Activated naive CD4-positive, alpha-beta T cell treated with anti-CD3 and anti-CD28 coated beads, Interleukin-2, amount 50 U/mL, for 24 hours (primary cell): ENCODE data around the gene DAO.

ENCODE experiments used
- H3K27ac Mint-ChIP-seq: one replicate; pipeline ENCODE4 v1.8.0; 2021; ENCODE audit warnings: mild to moderate bottlenecking, mixed read lengths
- H3K27me3 Mint-ChIP-seq: one replicate; pipeline ENCODE4 v1.8.0; 2021; ENCODE audit warnings: mixed read lengths
- H3K36me3 Mint-ChIP-seq: one replicate; pipeline ENCODE4 v1.8.0; 2021; ENCODE audit warnings: mixed read lengths
- H3K4me1 Mint-ChIP-seq: one replicate; pipeline ENCODE4 v1.8.0; 2021; ENCODE audit warnings: mixed read lengths
- H3K4me3 Mint-ChIP-seq: one replicate; pipeline ENCODE4 v1.8.0; 2021; ENCODE audit warnings: mild to moderate bottlenecking, mixed read lengths
- H3K9me3 Mint-ChIP-seq: one replicate; pipeline ENCODE4 v1.8.0; 2021; ENCODE audit warnings: mixed read lengths

DAO gene

DNA sequence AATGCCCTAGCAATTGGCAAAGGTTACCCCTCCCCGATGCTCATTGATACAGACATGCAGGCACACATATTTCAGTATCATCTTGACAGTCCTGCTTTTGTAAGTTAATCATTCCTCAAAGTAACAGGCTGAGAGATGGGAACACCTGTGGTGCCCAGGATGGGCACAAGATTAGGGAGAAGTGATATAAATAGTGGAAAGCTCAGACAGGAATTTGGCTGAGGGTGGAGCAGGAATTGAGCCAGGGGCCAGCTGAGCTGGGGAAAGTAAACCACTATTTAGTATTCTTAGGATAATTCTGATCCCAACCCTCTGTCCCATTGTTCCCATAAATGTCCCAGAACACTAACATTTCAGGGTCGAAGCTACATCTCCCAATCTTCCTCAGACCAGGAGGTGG, 38.3 kb downstream of the DAO start:
- Mint-ChIP-seq H3K9me3 (no peaks in the 10 kb centered on the region), H3K27me3 (peaks cover 3% of the 10 kb centered on the region), H3K4me3 (no peak overlapping the region), H3K4me1 (no peaks in the 10 kb centered on the region), H3K36me3 (no peaks in the 10 kb centered on the region), H3K27ac (no peak overlapping the region)

GRCh38 chr12:108918960-108919642, 39.2 kb downstream of the DAO start:
- Mint-ChIP-seq H3K27me3 (peaks cover 3% of the 10 kb centered on the region), H3K4me1 (no peaks in the 10 kb centered on the region), H3K36me3 (no peaks in the 10 kb centered on the region), H3K4me3 (no peak overlapping the region), H3K9me3 (no peaks in the 10 kb centered on the region), H3K27ac (no peak overlapping the region)

- Mint-ChIP-seq H3K36me3 (no peaks in the 10 kb centered on the region), H3K27ac (no peak overlapping the region), H3K27me3 (peaks cover 2% of the 10 kb centered on the region), H3K4me1 (no peaks in the 10 kb centered on the region), H3K9me3 (no peaks in the 10 kb centered on the region), H3K4me3 (no peak overlapping the region)
These were observed 42.1 kb downstream of the DAO start for GRCh38 chr12:108921946-108922345.

- no peak overlapping the region for H3K4me3 Mint-ChIP-seq
- peaks cover 2% of the 10 kb centered on the region for H3K27me3 Mint-ChIP-seq
- no peaks in the 10 kb centered on the region for H3K4me1 Mint-ChIP-seq
- H3K9me3 Mint-ChIP-seq, result no peaks in the 10 kb centered on the region
- no peaks in the 10 kb centered on the region for H3K36me3 Mint-ChIP-seq
- no peak overlapping the region for H3K27ac Mint-ChIP-seq
These were observed 43.0 kb downstream of the DAO start for GRCh38 chr12:108922918-108923317.

- H3K4me3 Mint-ChIP-seq, result no peak overlapping the region
These were observed 48.8 kb downstream of the DAO start for GRCh38 chr12:108928695-108929094.

GRCh38 chr12:108930155-108930554, 50.3 kb downstream of the DAO start:
- no peak overlapping the region for H3K27ac Mint-ChIP-seq
- no peaks in the 10 kb centered on the region for H3K4me1 Mint-ChIP-seq
- no peaks in the 10 kb centered on the region for H3K9me3 Mint-ChIP-seq
- no peaks in the 10 kb centered on the region for H3K36me3 Mint-ChIP-seq
- no peaks in the 10 kb centered on the region for H3K27me3 Mint-ChIP-seq
- H3K4me3 Mint-ChIP-seq, result no peak overlapping the region

More at GRCh38 chr12:108928695-108929094, 48.8 kb downstream of the DAO start:
- Mint-ChIP-seq H3K27me3 (no peaks in the 10 kb centered on the region), H3K4me1 (no peaks in the 10 kb centered on the region), H3K9me3 (no peaks in the 10 kb centered on the region), H3K36me3 (no peaks in the 10 kb centered on the region), H3K27ac (no peak overlapping the region)

DNA sequence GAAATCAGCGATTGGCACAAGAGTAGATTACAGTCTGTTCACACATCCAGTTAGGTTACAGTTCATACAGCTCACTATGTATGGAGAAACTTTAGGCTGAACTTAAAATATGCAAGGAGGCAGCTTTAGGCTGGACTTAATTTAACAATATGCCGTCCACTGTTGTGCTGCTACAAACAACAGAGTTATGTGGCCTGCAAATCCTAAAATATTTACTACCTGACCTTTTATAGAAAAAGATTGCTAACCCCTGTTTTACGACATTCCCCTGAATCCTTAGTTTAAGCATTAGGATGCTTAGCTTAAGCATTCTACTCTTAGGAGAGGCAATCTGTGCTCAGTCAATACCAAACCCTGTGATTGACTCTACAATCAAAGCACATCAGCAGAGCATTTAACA, 50.9 kb downstream of the DAO start:
- Mint-ChIP-seq H3K36me3 (no peaks in the 10 kb centered on the region), H3K4me1 (no peaks in the 10 kb centered on the region), H3K27me3 (no peaks in the 10 kb centered on the region), H3K9me3 (no peaks in the 10 kb centered on the region), H3K27ac (no peak overlapping the region), H3K4me3 (no peak overlapping the region)

- Mint-ChIP-seq H3K4me1 (no peaks in the 10 kb centered on the region), H3K9me3 (no peaks in the 10 kb centered on the region), H3K36me3 (no peaks in the 10 kb centered on the region), H3K4me3 (no peak overlapping the region), H3K27me3 (no peaks in the 10 kb centered on the region), H3K27ac (no peak overlapping the region)
These were observed 54.1 kb downstream of the DAO start for GRCh38 chr12:108933949-108934348.

GRCh38 chr12:108935159-108935763, 55.4 kb downstream of the DAO start:
- Mint-ChIP-seq H3K4me1 (no peaks in the 10 kb centered on the region), H3K9me3 (no peaks in the 10 kb centered on the region), H3K4me3 (no peak overlapping the region), H3K27ac (no peak overlapping the region), H3K36me3 (no peaks in the 10 kb centered on the region), H3K27me3 (no peaks in the 10 kb centered on the region)

DNA sequence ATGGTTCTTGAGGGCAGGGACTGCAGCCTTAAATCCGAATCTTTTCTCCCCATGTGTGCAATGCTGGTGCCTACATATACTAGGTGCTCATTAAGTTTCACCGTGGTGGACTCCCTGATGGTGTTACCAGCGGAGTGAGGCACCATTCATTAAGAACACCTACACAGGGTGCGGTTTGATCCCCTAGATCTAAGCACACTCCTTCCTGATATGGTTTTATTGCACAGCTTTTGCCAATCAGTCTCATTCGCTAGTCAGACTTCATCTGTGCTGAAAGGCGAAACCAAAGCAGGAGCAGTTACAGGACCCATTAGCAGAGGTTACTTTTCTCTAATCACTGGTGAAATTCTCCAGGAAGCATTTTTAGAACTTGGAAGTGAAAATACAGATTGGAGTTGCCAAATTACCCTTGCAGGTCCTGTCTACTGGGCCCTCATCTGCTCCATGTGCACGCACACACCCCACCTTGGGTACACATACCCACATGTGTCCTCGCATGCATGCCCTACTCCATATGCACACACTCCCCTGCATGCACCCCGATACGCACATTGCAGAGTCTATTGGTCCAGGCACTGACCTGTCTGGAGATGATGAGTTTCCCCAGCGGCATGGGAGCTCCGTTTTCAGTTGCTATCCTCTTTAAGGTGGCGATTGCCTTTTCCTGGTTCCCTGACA, 58.5 kb downstream of the DAO start:
- Mint-ChIP-seq H3K9me3 (no peaks in the 10 kb centered on the region), H3K4me1 (no peaks in the 10 kb centered on the region), H3K4me3 (no peak overlapping the region), H3K27ac (no peak overlapping the region), H3K36me3 (no peaks in the 10 kb centered on the region), H3K27me3 (no peaks in the 10 kb centered on the region)

GRCh38 chr12:108939594-108939993, 59.7 kb downstream of the DAO start:
- no peaks in the 10 kb centered on the region for H3K27me3 Mint-ChIP-seq
- H3K9me3 Mint-ChIP-seq, result no peaks in the 10 kb centered on the region
- no peak overlapping the region for H3K27ac Mint-ChIP-seq
- H3K4me3 Mint-ChIP-seq, result no peak overlapping the region
- H3K4me1 Mint-ChIP-seq, result no peaks in the 10 kb centered on the region
- H3K36me3 Mint-ChIP-seq, result no peaks in the 10 kb centered on the region

DNA sequence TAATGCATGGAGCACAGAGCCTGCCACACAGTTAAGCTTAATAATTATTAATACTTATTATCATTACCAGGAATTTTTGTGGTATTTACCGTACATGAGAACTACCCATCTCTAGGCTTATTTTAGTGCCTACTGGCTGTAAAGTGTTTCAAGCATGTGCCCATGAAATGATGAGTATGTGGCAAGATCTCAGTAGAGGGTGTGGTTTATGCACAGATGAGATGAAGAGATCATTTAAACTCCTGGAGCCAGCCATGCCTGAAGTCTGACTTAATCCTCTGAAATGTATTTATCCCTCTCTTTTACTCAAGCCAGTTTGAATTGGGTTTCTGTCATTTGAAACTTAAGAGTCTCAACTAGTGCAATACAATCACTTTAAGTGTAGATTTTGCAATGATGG, 60.2 kb downstream of the DAO start:
- H3K9me3 Mint-ChIP-seq, result no peaks in the 10 kb centered on the region

DNA sequence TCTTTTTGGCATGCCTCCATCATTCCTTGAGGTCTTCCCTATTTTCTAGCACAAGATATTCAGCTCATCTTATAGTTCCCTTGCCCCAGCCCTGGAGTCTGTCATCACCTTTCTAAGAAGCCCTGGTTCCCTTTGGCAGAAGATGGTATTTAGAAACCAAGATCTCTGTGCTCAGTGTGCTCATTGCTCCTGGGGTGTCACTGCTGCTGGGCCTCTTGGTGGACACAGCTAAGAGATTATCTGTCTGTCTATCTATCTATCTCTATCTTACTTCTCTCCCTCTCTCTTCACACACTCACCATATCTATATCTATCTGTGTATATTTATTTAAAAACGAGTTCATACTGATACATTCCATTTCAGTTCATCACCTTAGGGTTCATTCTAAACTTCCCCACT, 67.2 kb downstream of the DAO start:
- Mint-ChIP-seq H3K9me3 (no peaks in the 10 kb centered on the region), H3K27ac (no peak overlapping the region), H3K27me3 (peaks cover 3% of the 10 kb centered on the region), H3K4me3 (no peak overlapping the region), H3K4me1 (peaks cover 6% of the 10 kb centered on the region), H3K36me3 (no peaks in the 10 kb centered on the region)

More for the DNA sequence above, 60.2 kb downstream of the DAO start:
- no peak overlapping the region for H3K4me3 Mint-ChIP-seq
- H3K4me1 Mint-ChIP-seq, result no peaks in the 10 kb centered on the region
- H3K27ac Mint-ChIP-seq, result no peak overlapping the region
- no peaks in the 10 kb centered on the region for H3K27me3 Mint-ChIP-seq
- no peaks in the 10 kb centered on the region for H3K36me3 Mint-ChIP-seq

DNA sequence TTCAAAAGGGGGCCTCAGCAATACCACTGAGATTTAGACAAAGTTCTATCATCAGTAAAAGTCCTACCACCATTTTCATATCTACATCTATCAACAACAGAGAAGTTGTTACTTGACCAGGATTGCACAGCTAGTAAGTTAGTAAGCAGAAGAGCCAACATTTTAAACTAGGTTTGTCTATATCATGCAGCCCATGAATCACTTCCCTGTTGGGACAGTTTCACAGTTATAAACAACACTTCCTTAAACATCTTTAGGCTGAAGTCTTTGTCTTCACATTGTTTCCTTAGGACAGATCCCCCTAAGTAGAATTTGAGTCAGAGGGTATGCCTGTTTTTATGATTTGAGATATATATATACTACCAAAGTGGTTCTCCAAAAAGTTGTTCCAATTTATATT, 68.5 kb downstream of the DAO start:
- Mint-ChIP-seq H3K36me3 (no peaks in the 10 kb centered on the region), H3K27ac (no peak overlapping the region), H3K4me1 (peaks cover 6% of the 10 kb centered on the region), H3K4me3 (no peak overlapping the region), H3K9me3 (no peaks in the 10 kb centered on the region), H3K27me3 (peaks cover 3% of the 10 kb centered on the region)

GRCh38 chr12:108949976-108950375, 70.1 kb downstream of the DAO start:
- H3K27me3 Mint-ChIP-seq, result peaks cover 3% of the 10 kb centered on the region
- H3K9me3 Mint-ChIP-seq, result no peaks in the 10 kb centered on the region
- peaks cover 6% of the 10 kb centered on the region for H3K4me1 Mint-ChIP-seq
- H3K4me3 Mint-ChIP-seq, result no peak overlapping the region
- H3K27ac Mint-ChIP-seq, result no peak overlapping the region
- no peaks in the 10 kb centered on the region for H3K36me3 Mint-ChIP-seq
